K562 (cell line): ENCODE results near the gene PAK1IP1. TPM values are rescaled to one million over a fixed set of nuclear protein-coding genes. Genes with fewer than 3 reads are reported as not detected.

Source experiments
- CBX8 ChIP-seq: fragments of 200-600 bp; sonication (generic); IDR thresholded peaks from 2 replicates; pipeline ENCODE4 v1.6.1; 2012; ENCODE audit warnings: borderline replicate concordance, mixed run types, low read depth, mild to moderate bottlenecking, moderate library complexity, mixed read lengths, low read length, control low read depth, inconsistent platforms; ENCODE audit not compliant: poor library complexity, severe bottlenecking; ENCODE audit errors: extremely low read depth
- CREB3L1 ChIP-seq: fragments of 450-650 bp; IDR thresholded peaks from 2 replicates; pipeline ENCODE4 v1.6.1; 2014; ENCODE audit warnings: low read depth, mild to moderate bottlenecking, moderate library complexity, borderline replicate concordance
- CTBP1 ChIP-seq: fragments of 450-650 bp; IDR thresholded peaks from 2 replicates; pipeline ENCODE4 v1.6.1; 2016; ENCODE audit warnings: borderline replicate concordance
- DDX20 ChIP-seq: fragments of 450-650 bp; IDR thresholded peaks from 2 replicates; pipeline ENCODE4 v1.6.1; 2016; ENCODE audit warnings: missing genetic modification characterization, low read depth, mild to moderate bottlenecking, missing compliant biosample characterization, moderate library complexity
- DEAF1 ChIP-seq: fragments of 450-650 bp; formaldehyde crosslinking; IDR thresholded peaks from 2 replicates; pipeline ENCODE4 v1.4.0; 2020; ENCODE audit warnings: mild to moderate bottlenecking, moderate library complexity
- DLX4 ChIP-seq: fragments of 250-450 bp; sonication (Bioruptor Pico); IDR thresholded peaks from 2 replicates; pipeline ENCODE4 v1.6.1; 2021; ENCODE audit warnings: mild to moderate bottlenecking
- ERF ChIP-seq: fragments of 450-650 bp; formaldehyde crosslinking; IDR thresholded peaks from 2 replicates; pipeline ENCODE4 v1.4.0; 2020; ENCODE audit warnings: mild to moderate bottlenecking, mixed read lengths
- ESRRB ChIP-seq: fragments of 250-450 bp; sonication (Bioruptor Pico); IDR thresholded peaks from 2 replicates; pipeline ENCODE4 v1.5.0; 2020; ENCODE audit warnings: mild to moderate bottlenecking, moderate library complexity, borderline replicate concordance
- FOSL1 ChIP-seq: fragments of 200-800 bp; sonication (Bioruptor generic); conservative IDR thresholded peaks from 2 replicates; pipeline ENCODE4 v1.6.1; 2016; ENCODE audit warnings: missing genetic modification characterization, missing compliant biosample characterization
- FOXK1 ChIP-seq: sonication (generic); formaldehyde crosslinking; IDR thresholded peaks from 2 replicates; pipeline ENCODE4 v1.8.0; 2022; ENCODE audit warnings: missing genetic modification reagents, mild to moderate bottlenecking, borderline replicate concordance
- GTF2A2 ChIP-seq: IDR thresholded peaks from 2 replicates; pipeline ENCODE4 v1.6.1; 2016; ENCODE audit warnings: mild to moderate bottlenecking, missing genetic modification characterization, missing compliant biosample characterization
- HMBOX1 ChIP-seq: sonication (generic); IDR thresholded peaks from 2 replicates; pipeline ENCODE4 v1.6.1; 2016
- HSF4 ChIP-seq: fragments of 250-450 bp; sonication (Bioruptor Pico); IDR thresholded peaks from 2 replicates; pipeline ENCODE4 v2.1.2; 2022; ENCODE audit warnings: mild to moderate bottlenecking, moderate library complexity, borderline replicate concordance
- NFIC ChIP-seq: fragments of 450-650 bp; IDR thresholded peaks from 2 replicates; pipeline ENCODE4 v1.6.1; 2017; ENCODE audit warnings: mild to moderate bottlenecking, inconsistent platforms
- PPARD ChIP-seq: fragments of 250-450 bp; sonication (Bioruptor Pico); IDR thresholded peaks from 2 replicates; pipeline ENCODE4 v1.8.0; 2022; ENCODE audit warnings: inconsistent platforms, mild to moderate bottlenecking, moderate library complexity
- PRPF4 ChIP-seq: fragments of 200-400 bp; formaldehyde crosslinking; IDR thresholded peaks from one replicate; pipeline ENCODE4 v1.6.1; 2017; ENCODE audit warnings: low read length, low read depth, mild to moderate bottlenecking; ENCODE audit not compliant: insufficient read depth, poor library complexity, severe bottlenecking
- XRCC5 ChIP-seq: fragments of 200-400 bp; formaldehyde crosslinking; IDR thresholded peaks from 2 replicates; pipeline ENCODE4 v1.6.1; 2017; ENCODE audit warnings: low read depth, mild to moderate bottlenecking, low read length
- ZNF133 ChIP-seq: fragments of 250-450 bp; sonication (Bioruptor Pico); IDR thresholded peaks from 2 replicates; pipeline ENCODE4 v1.4.0; 2020; ENCODE audit warnings: mild to moderate bottlenecking
- ZNF24 ChIP-seq: fragments of 450-650 bp; IDR thresholded peaks from 2 replicates; pipeline ENCODE4 v1.6.1; 2016
- ZNF274 ChIP-seq: IDR thresholded peaks from 2 replicates; pipeline ENCODE4 v1.6.1; 2011; ENCODE audit warnings: low read depth, mild to moderate bottlenecking, low read length, moderate library complexity, borderline replicate concordance
- ZNF3 ChIP-seq: fragments of 250-450 bp; sonication (Bioruptor Pico); IDR thresholded peaks from 2 replicates; pipeline ENCODE4 v1.5.0; 2021; ENCODE audit warnings: mild to moderate bottlenecking, moderate library complexity
- ZNF561 ChIP-seq: fragments of 450-650 bp; formaldehyde crosslinking; conservative IDR thresholded peaks from 2 replicates; pipeline ENCODE4 v1.4.0; 2020; ENCODE audit warnings: mild to moderate bottlenecking, moderate library complexity
- ZNF778 ChIP-seq: fragments of 450-650 bp; formaldehyde crosslinking; IDR thresholded peaks from 2 replicates; pipeline ENCODE4 v1.4.0; 2020; ENCODE audit warnings: mild to moderate bottlenecking, moderate library complexity
- ZNF785 ChIP-seq: fragments of 250-450 bp; sonication (Bioruptor Pico); IDR thresholded peaks from 2 replicates; pipeline ENCODE4 v1.4.0; 2020; ENCODE audit warnings: mild to moderate bottlenecking
- ZNF830 ChIP-seq: fragments of 250-450 bp; sonication (Bioruptor Pico); IDR thresholded peaks from 2 replicates; pipeline ENCODE4 v1.5.0; 2021; ENCODE audit warnings: mild to moderate bottlenecking
- polyA plus RNA-seq, 8 experiments: library from polyadenylated mRNA; depleted of rRNA in 4 of 8; stranded (reverse) in 5 of 8; unstranded in 3 of 8; fragments of >200 nt; fragmentation: Nextera tagmentation in 2 of 8; fragmentation: Illumina TruSeq in 1 of 8; extraction: Ambion mirVana in 2 of 8; extraction: Trizol in 1 of 8; gene quantifications; 2 replicates each; pipeline versions ENCODE4 v1.2.1 to v1.2.3, GENCODE V29; 2011 to 2014; ENCODE audit warnings: inconsistent platforms in 1 of 8, missing spikeins in 1 of 8
- total RNA-seq, 7 experiments: library from RNA; depleted of rRNA in 6 of 7; stranded (reverse); fragments of >200 nt in 6 of 7; fragmentation: Illumina TruSeq in 2 of 7; extraction: Trizol in 2 of 7; gene quantifications; 2 replicates each; pipeline versions ENCODE4 v1.2.1 to v1.2.3, GENCODE V29; 2011 to 2021; ENCODE audit warnings: low replicate concordance in 1 of 7

The PAK1IP1 gene
- total and polyA plus RNA-seq, 9 of the 15 experiments (the other 6 are each of a cell fraction or from before 2014, with no cell fraction given): 50.0 to 200 (median 87.0) TPM

- TF ChIP-seq DEAF1 (CRISPR knock-in tag) (no peak), ZNF830 (CRISPR knock-in tag) (no peak), CREB3L1 (peak; percentile 15; the same call in 1 of the 2 replicates), PRPF4 (no peak), HSF4 (CRISPR knock-in tag) (no peak), XRCC5 (peak; percentile 71), ZNF778 (no peak), ERF (no peak), NFIC (peak; percentile 77; the same call in 1 of the 2 replicates), ZNF133 (CRISPR knock-in tag) (no peak), ESRRB (CRISPR knock-in tag) (no peak), FOXK1 (CRISPR knock-in tag) (no peak), DDX20 (tag) (no peak), PPARD (CRISPR knock-in tag) (no peak), ZNF785 (CRISPR knock-in tag) (no peak), CBX8 (no peak), ZNF274 (no peak), ZNF561 (CRISPR knock-in tag) (no peak), CTBP1 (peak; percentile 86), GTF2A2 (tag) (no peak), FOSL1 (tag) (0 out of 2 replicates have a peak, but pooled peaks have one; percentile 43), ZNF24 (peak; percentile 48; the same call in 1 of the 2 replicates), DLX4 (CRISPR knock-in tag) (no peak), ZNF3 (no peak), HMBOX1 (no peak)
Observed at GRCh38 chr6:10722820-10723566, 28.2 kb downstream of the PAK1IP1 start, which contains the start of gene TMEM14C (continued).
